ENCODE data around the gene CDC40. TPM values are rescaled to one million over a fixed set of nuclear protein-coding genes. Genes with fewer than 3 reads are reported as not detected.

Gene CDC40
- total RNA-seq, 4 donors from 2014 or later, result 27.4 to 32.0 (median 28.8) TPM

GRCh38 chr6:110179406-110180227, 610 bp upstream of the CDC40 start, which contains the start of gene WASF1:
Gene WASF1, minus strand, starts transcription at chr6:110179670. Its CDS starts 52,069 bp downstream, at chr6:110127601.
- H3K4me1 ChIP-seq, result peaks cover 13 to 16% of the 10 kb centered on the region in 2 donors
- WGBS, 2 donors, result 0 to 1% methylated on average over 31 to 33 of the region's 62 CpGs

GRCh38 chr6:110181131-110182030, 1.2 kb downstream of the CDC40 start:
- intact Hi-C loops (cut with DNase I), result loop anchor here (10.0 kb wide), 1 partner anchor 487 kb away; the partner anchor contains the start of genes AK9 and FIG4
- DNase-seq, result no peak
- peak overlapping the region; percentile 30 to 85 (median 71) for H3K4me3 ChIP-seq (replicated peaks in 1 of 3)
- H3K27me3 ChIP-seq, result no peaks in the 10 kb centered on the region
- H3K4me1 ChIP-seq, result peaks cover 13 to 20% of the 10 kb centered on the region in 2 donors
- no peak overlapping the region for H3K27ac ChIP-seq
- H3K36me3 ChIP-seq, result no peaks in the 10 kb centered on the region
- TF ChIP-seq POLR2A (IDR thresholded peaks at IDR 0.05) (no peak), CTCF (IDR thresholded peaks at IDR 0.05) (no peak)
- no peaks in the 10 kb centered on the region for H3K9me3 ChIP-seq
- 61 to 62% methylated on average over 6 of the region's 6 CpGs for WGBS, 2 donors

More at GRCh38 chr6:110179406-110180227, 610 bp upstream of the CDC40 start, which contains the start of gene WASF1:
- Histone ChIP-seq H3K9me3 (no peaks in the 10 kb centered on the region), H3K27ac (peak within 1 kb of the TSS; percentile 55 to 78 (median 73)), H3K4me3 (replicated peaks in 1 of 3) (peak within 1 kb of the TSS; percentile 30 to 85 (median 74)), H3K27me3 (no peaks in the 10 kb centered on the region), H3K36me3 (no peaks in the 10 kb centered on the region)
- TF ChIP-seq POLR2A (IDR thresholded peaks at IDR 0.05), result no peak
- no peak for TF ChIP-seq CTCF (IDR thresholded peaks at IDR 0.05)
- intact Hi-C loops (cut with DNase I), result loop anchor here (5.0 to 10.0 kb wide), 2 partner anchors 213 to 485 kb away; partner anchors contain the start of genes AK9 and FIG4
- peak; percentile 93 to 95 for DNase-seq

GRCh38 chr6:110183292-110183885, 3.2 kb downstream of the CDC40 start:
- H3K4me3 ChIP-seq (replicated peaks in 1 of 3), result no peak overlapping the region
- TF ChIP-seq POLR2A (IDR thresholded peaks at IDR 0.05), result no peak
- TF ChIP-seq CTCF (IDR thresholded peaks at IDR 0.05), result no peak

GRCh38 chr6:110185879-110186278, 5.7 kb downstream of the CDC40 start:
- intact Hi-C loops (cut with DNase I), result loop anchor here (10.0 kb wide), 1 partner anchor 491 kb away; the partner anchor contains the start of genes AK9 and FIG4
- Histone ChIP-seq H3K27me3 (no peaks in the 10 kb centered on the region), H3K9me3 (no peaks in the 10 kb centered on the region), H3K4me1 (peaks cover 15 to 20% of the 10 kb centered on the region in 2 donors), H3K36me3 (no peaks in the 10 kb centered on the region), H3K27ac (no peak overlapping the region), H3K4me3 (replicated peaks in 1 of 3) (no peak overlapping the region)
- no peak for TF ChIP-seq POLR2A (IDR thresholded peaks at IDR 0.05)
- DNase-seq, result no peak
- 90 to 94% methylated on average over 3 of the region's 3 CpGs for WGBS, 2 donors

More at GRCh38 chr6:110183292-110183885, 3.2 kb downstream of the CDC40 start:
- 78 to 83% methylated on average over 5 of the region's 5 CpGs for WGBS, 2 donors
- Histone ChIP-seq H3K9me3 (no peaks in the 10 kb centered on the region), H3K4me1 (peaks cover 17 to 20% of the 10 kb centered on the region in 2 donors), H3K27ac (no peak overlapping the region), H3K27me3 (no peaks in the 10 kb centered on the region), H3K36me3 (no peaks in the 10 kb centered on the region)
- no peak for DNase-seq
- intact Hi-C loops (cut with DNase I), result loop anchor here (10.0 kb wide), 1 partner anchor 489 kb away; the partner anchor contains the start of genes AK9 and FIG4

- DNase-seq, result no peak
- Histone ChIP-seq H3K27ac (no peak overlapping the region), H3K4me3 (replicated peaks in 1 of 3) (no peak overlapping the region), H3K36me3 (no peaks in the 10 kb centered on the region), H3K27me3 (no peaks in the 10 kb centered on the region), H3K9me3 (no peaks in the 10 kb centered on the region), H3K4me1 (peaks cover 4% of the 10 kb centered on the region in 2 donors)
- intact Hi-C loops (cut with DNase I), result loop anchor here (10.0 kb wide), 1 partner anchor 494 kb away; the partner anchor contains the start of genes AK9 and FIG4
- TF ChIP-seq POLR2A (IDR thresholded peaks at IDR 0.05) (no peak), CTCF (IDR thresholded peaks at IDR 0.05) (no peak)
Measured at GRCh38 chr6:110188791-110189190, 8.6 kb downstream of the CDC40 start.

All from thyroid gland (tissue), 4 donors.